ENCODE measurements around the gene RRAS.
"Not testable (repeated sequence)": the region's sequence is repeated elsewhere in the genome, so short reads cannot be mapped to it uniquely, and the experiment has no call there.

Gene RRAS

DNA sequence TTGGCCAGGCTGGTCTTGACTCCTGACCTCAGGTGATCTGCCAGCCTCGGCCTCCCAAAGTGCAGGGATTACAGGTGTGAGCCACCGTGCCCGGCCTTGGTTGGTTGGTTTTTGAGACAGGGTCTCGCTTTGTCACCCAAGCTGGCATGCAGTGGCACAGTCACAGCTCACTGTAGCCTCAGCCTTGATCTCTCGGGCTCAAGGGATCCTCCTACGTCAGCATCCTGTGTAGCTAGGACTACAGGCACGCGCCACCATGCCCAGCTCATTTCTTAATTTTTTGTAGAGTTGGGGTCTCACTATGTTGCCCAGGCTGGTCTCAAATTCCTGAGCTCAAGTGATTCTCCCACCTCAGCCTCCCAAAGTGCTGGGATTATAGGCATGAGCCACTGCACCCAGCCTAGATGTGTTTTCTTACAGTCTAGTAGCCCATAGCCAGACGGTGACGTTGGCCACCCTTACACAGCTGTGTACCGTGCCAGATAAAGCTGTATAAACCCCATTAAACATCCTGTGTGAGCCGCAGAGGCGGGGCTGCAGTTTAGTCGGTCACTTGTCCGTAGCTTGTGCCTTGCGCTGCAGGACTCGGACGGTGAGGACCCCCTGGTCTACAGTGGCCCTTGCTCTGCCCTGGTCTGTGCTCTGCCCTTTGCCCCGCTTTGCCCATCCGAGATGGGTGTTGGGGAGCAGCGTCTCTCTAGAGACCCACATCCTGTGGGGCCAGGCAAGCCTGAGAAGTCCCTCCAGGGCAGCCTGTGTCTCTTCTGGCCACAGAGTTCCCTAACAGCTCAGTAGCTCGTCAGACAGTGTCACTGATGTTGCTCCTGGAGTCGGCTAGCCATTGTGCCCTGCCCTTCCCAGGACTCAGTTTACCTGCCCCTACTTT, 15.9 kb upstream of the RRAS start:
- DNase-seq (ENCODE audit: low read depth, low spot score): no peak

DNA sequence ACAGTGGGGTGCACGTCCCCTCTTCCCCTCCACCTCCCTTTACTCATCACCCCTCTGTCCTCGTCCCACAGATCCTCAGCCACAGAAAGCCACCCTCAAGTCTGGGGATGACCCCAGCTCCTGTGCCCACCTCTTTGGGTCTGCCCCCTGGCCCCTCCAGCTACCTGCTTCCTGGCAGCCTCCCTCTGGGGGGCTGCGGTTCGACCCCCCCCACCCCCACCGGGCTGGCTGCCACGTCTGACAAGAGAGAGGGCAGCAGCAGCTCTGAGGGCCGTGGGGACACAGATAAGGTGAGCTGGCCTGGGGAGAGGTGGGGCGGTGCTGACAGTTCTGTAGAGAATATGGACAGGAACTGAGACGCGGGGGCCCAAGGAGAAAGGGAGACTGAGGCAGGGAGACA, 14.6 kb upstream of the RRAS start:
- no peak for DNase-seq (ENCODE audit: low read depth, low spot score)

DNA sequence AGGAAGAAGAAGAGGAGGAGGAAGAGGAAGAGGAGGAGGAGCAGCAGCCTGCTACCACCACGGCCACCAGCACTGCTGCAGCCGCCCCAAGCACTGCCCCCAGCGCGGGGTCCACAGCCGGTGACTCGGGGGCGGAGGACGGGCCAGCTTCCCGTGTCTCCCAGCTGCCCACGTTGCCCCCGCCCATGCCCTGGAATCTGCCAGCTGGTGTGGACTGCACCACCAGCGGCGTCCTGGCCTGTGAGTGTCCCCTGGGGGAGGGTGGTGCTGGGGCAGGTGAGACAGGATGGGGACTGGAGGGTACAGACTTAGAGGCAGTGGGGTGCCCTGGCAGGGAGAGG, 13.5 kb upstream of the RRAS start:
- DNase-seq (ENCODE audit: low read depth, low spot score): no peak

DNA sequence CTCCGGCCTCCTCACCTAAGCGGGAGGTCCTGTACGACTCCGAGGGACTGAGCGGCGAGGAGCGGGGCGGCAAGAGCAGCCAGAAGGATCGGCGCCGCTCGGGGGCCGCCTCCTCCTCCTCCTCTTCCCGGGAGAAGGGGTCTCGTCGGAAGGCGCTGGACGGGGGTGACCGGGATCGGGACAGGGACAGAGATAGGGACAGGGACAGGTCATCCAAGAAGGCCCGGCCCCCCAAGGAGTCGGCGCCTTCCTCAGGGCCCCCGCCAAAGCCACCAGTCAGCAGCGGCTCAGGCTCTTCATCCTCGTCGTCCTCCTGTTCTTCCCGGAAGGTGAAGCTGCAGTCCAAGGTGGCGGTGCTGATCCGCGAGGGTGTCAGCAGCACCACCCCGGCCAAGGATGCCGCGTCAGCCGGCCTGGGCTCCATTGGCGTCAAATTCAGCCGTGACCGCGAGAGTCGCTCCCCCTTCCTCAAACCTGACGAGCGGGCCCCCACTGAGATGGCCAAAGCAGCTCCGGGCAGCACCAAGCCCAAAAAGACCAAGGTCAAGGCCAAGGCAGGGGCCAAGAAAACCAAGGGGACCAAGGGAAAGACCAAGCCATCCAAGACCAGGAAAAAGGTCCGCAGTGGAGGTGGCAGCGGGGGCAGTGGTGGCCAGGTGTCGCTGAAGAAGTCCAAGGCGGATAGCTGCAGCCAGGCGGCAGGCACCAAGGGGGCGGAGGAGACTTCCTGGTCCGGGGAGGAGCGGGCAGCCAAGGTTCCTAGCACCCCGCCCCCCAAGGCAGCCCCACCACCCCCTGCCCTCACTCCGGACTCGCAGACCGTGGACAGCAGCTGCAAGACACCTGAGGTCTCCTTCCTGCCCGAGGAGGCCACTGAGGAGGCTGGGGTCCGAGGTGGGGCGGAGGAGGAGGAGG, 12.9 kb upstream of the RRAS start:
- DNase-seq (ENCODE audit: low read depth, low spot score): no peak

DNA sequence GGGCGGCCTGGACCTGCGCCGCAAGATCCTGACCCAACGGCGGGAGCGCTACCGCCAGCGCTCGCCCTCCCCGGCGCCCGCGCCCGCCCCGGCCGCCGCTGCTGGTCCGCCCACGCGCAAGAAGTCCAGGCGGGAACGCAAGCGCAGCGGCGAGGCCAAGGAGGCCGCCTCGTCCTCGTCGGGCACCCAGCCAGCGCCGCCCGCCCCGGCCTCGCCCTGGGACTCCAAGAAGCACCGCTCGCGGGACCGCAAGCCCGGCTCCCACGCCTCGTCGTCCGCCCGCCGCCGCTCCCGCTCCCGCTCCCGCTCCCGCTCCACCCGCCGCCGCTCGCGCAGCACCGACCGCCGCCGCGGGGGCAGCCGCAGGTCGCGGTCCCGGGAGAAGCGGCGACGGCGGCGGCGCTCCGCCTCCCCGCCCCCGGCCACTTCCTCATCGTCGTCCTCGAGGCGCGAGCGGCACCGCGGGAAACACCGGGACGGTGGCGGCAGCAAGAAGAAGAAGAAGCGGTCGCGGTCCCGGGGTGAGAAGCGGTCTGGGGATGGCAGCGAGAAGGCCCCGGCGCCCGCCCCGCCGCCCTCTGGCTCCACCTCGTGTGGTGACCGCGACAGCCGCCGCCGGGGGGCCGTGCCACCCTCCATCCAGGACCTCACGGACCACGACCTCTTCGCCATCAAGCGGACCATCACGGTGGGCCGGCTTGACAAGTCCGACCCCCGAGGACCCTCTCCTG, 12.0 kb upstream of the RRAS start:
- no peak for DNase-seq (ENCODE audit: low read depth, low spot score)

DNA sequence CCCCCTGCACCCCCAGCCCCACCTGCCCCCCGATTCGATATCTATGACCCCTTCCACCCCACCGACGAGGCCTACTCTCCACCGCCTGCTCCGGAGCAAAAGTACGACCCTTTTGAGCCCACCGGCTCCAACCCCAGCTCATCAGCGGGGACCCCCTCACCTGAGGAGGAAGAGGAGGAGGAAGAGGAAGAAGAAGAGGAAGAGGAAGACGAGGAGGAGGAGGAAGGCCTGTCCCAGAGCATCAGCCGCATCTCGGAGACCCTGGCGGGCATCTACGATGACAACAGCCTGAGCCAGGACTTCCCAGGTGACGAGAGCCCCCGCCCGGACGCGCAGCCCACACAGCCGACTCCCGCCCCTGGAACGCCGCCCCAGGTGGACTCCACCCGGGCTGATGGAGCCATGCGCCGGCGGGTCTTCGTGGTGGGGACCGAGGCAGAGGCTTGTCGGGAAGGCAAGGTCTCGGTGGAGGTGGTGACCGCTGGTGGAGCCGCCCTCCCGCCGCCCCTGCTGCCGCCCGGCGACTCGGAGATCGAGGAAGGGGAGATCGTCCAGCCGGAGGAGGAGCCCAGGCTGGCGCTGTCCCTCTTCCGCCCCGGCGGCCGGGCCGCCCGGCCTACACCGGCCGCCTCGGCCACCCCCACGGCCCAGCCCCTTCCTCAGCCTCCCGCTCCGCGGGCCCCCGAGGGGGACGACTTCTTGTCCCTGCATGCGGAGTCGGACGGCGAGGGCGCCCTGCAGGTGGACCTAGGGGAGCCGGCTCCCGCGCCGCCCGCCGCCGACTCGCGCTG, 11.3 kb upstream of the RRAS start:
- DNase-seq (ENCODE audit: low read depth, low spot score): no peak

DNA sequence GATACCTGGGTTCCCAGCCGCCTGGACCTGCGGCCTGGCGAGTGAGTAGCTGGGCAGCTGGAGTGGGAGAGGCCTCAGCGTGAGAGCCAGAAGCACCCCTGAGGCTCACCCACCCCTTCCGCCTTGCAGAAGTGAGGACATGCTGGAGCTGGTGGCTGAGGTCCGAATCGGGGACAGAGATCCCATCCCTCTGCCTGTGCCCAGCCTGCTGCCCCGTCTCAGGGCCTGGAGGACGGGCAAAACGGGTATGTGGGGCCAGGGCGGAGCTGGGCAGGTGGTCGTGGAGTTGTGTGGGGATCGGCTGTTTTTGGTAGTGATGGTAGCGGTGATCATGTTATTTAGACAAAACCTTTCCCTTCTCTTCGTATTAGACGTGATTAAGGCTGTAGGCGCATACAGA, 6.6 kb upstream of the RRAS start:
- DNase-seq (ENCODE audit: low read depth, low spot score): no peak

DNA sequence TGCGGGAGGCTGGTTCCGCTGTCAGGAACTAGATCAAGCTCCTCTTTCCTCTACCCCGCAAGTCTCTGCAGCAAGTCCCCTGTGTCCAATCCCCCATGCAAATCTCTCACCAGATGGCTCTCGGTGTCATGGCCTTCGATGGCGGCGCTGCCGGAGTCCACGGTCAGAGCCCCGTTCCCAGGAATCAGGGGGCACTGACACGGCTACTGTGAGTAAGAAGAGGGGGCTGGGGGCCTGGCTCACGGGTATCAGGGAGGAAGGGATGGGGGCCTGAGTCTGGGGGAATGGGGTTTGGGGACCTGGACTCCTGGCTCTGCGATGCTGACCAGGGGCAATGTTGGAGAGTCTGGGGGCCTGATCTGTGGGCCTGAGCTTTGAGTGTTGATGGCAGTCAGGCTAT, 6.1 kb upstream of the RRAS start:
- DNase-seq (ENCODE audit: low read depth, low spot score): no peak

DNA sequence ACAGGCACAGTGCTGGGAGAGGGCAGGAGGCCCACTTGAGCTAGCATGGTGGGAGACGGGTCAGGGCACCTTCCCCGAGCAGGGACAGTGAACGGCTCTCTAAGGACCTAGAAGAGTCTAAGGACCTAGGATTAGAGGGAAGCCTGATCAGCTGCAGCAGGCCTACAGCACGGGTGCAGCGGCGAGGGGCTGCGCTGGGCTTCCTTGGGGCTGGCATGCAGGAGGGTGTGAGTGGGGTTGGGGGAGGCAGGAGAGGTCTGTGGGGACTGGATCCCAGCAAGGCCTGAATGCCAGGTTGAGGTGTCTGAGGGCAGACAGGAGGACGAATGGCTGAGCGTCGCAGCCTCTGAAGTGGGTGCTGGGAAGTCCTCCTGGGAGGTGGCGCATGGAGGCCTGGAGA, 5.6 kb upstream of the RRAS start:
- no peak for DNase-seq (ENCODE audit: low read depth, low spot score)

DNA sequence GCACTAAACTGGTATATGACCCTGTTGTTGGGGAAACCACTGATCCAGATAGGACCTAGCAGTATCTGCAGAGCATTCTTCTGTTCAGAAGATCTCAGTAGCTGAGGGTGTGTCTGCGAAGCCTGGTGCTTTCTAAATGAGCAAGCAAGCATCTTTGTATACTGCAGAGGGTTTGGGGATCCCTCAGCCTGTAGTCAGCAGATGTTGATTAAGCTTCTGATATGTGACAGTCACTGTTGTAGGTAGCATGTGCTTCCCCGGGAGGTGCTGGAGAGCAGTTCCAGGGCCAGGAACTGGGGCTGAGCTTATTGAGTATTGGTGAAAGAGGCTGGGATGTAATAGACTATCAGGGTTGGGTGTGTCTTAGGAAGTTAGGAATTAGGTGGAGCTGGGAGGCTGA, 3.5 kb upstream of the RRAS start:
- DNase-seq (ENCODE audit: low read depth, low spot score): no peak

DNA sequence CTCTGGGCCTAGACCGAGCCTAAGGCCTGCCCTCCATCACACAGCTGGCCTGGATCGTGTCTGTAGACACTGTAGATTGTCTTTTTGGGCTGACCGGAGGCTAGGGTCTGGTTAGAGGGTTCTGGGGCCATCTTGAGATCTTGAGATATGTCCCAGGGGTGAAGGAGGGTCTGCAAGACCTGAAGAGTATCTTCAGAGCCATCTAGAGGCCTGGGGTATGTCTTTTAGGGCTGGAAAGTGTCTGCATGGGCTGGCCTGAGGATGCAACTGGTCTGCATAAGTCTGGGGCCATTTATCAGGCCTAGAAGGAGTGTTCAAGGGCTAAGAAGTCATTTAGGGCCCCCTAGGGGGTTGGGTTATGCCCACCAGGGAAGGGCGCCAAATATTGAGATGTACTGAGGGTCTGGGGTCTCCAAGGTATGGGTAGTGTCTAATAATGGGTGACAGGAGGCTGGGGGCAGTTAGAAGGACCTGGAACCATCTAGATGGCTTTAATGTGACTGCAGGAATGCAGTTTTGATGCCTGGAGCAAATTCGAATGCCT, 2.6 kb upstream of the RRAS start:
- DNase-seq (ENCODE audit: low read depth, low spot score): no peak

DNA sequence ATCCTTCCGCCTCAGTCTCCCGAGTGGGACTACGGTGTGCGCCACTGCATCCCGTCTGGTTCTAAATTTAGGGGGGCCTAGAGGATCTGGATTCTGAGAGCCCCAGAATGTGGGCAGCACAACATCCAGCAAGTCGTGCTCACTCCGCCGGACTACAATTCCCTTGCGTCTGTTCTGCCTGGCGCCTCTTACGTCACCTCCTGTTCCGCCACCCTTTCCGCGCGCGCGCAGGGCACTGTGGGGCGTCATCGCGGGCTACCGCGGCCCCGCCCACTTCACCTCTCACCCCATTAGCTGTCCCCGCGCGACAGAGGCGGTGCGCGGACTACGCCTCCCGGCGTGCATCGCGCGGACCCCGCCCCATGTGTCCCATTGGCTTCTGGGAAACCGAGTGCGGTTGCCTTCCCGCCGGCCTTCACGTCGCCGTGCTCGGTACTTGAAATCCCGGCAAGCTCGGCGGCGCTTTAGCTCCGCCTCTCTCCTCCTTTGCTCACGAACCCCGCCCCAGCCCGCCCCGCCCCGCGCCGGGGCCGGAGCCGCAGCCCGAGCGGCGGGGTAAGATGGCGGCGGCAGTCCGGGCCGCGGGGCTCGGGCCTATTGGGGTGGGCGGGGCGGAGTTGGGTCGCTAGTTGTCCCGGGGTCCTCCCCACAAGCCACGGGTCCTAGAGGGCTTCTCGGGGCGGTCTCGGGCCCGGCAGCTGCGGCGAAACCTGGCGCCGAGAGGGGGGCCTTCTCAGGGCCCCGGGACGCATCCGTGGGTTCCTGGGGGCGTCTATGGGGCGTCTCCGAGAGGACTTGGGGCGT, 1.9 kb upstream of the RRAS start, which contains the start of gene SCAF1:
TSS of gene SCAF1 (plus strand) at position 522 of the 804 bp plus-strand sequence. CDS start 2,818 bp downstream, outside the sequence.
- DNase-seq (ENCODE audit: low read depth, low spot score): peak; percentile 99

DNA sequence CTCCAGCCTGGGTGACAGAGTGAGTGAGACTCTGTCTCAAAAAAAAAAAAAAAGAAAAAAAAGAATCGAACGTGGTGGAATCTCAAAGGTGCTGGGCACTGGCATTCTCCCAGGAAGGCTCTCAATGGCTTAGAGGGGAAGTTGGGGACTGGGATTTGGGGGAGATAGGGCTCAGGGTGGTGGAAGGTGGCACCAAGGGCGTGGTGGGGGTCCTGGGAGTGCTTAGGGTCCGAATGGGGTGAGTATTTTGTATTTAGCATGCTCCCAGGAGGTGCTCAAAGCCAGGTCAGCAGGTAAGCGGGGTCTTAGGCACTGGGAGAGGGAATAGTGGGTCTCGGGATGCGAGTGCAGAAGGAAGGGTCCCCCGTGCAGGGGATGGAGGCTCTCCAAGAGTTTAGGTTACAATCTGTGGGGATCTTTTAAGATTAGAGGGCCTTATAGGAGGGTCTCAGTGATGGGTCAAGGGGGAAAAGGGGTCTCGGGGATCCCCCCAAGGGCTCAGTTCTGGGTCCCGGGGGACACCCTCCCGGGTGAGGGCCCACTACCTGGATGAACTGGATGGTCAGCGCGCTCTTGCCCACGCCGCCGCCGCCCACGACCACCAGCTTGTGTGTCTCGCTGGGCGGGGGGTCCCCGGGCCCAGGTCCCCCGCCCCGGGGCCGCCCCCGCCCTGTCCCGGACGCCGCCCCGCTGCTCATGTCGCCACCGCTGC, 386 bp downstream of the RRAS start:
- DNase-seq (ENCODE audit: low read depth, low spot score): no peak

DNA sequence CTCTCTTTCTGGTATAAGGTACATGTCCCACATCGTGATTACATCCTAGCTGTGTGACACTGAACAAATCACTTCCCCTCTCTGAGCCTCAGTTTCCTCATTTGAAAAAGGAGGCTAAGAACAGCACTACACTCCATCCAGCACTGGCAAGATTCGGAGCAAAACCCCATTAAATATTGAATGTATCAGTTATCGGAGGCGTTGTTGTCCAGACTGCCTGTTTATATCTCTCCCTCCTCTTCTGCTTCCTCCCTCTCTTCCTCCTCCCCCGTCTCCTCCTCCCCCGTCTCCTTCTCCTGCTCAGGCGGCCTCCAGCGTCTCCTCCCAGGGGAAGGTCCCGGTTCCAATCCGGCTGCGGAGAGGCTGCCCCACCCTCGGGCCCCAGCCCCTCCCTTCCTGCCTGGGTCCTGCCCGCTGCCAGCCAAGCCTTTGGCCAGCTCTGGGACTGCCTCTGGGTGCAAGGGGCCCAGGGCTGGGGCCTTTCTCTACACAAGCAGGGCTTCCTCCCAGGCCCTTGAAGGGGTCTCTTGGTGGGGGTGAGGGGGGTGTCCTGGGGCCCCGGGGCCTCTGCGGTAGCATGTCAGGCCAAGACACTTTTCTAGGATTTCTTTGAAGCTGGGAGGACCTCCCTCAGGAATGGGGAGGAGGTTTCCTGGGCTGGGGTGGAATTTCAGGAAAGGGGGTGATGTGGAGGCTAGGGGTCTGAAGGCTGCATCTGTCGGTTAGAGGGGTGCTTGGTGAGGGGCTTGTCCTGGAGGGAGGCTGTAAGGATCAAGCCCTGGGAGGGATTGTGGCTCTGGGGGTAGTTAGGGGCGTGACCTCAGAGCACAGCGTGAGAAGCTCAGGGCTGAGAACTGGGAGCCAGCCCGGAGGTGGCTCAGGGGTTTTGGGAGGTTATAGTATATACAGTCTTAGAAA, 1.9 kb downstream of the RRAS start:
- DNase-seq (ENCODE audit: low read depth, low spot score): no peak

DNA sequence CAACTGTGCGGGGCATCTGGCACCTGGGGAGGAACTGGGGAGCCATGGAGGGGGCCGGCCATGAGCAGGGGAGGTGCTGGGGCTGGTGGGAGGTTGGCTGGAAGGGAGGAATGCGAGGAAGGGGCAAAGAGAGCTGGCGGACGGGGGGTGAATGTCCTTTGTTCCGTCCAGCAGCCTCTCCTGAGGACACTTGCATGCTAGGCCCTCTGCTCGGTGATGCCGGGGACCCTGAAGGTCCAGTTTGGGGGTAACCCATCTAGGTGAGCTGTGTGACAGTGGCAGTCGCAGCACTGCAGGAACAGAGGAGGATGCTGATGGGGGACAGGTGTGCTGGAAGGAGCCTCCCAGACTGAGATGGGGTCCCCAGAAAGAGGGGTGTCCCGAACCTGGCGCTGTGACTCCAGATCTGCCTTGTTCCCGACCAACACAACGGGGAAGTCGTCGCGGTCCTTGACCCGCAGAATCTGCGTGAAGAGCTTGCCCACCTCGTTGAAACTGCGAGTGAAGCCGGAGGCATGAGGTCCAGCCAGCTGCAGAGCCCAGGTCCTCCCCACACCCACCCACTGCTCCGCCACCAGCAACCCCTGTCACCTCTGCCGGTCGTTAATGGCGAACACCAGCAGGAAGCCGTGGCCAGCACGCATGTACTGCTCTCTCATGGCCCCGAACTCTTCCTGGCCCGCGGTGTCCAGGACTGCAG, 3.6 kb downstream of the RRAS start:
- no peak for DNase-seq (ENCODE audit: low read depth, low spot score)

DNA sequence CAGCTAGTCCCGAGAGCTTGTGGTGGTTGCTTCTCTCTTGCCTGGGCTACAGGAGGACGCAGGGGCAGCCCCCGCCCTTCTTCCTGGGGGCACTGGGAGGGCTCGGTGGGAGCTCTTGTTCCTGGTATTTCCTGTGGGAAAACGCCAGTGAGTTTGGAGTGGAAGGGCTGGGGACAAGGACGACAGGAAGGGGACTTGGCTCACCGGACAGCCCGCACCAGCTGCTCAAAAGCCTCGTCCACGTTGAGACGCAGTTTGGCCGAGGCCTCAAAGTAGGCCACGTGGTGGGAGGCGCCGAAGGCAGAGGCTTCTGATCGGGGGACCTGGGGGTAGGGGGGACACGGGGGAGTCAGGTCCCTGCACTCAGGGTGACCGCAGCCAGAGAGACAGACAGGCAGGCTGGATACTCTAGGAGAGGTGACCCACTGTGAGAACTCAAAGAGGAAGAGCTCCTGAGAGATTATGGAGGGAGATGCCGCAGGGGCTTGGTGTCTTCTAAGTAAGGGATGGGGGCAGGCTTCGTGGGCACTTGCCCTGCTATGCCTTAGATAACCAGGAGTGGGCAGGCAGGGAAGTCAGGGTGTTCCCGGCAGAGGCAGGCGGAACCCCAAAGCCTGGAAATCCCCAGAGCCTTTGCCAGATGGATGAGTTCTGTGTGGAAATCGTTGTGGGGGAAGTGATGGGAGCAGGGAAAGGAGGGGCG, 4.3 kb downstream of the RRAS start:
- no peak for DNase-seq (ENCODE audit: low read depth, low spot score)

DNA sequence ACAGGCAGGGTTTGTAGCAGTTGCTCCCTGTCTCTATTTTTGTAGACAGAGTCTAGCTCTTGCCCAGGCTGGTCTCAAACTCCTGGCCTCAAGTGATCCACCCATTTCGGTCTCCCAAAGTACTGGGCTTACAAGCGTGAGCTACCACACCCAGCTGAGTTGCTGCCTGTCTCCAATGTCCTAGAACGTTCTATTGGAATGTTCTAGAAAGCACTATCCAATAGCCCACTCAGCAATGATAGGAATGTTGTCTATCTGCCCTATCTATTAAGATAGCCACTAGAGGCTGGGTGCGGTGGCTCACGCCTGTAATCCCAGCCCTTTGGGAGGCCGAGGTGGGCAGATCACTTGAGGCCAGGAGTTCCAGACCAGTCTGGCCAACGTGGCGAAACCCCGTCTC, 6.7 kb downstream of the RRAS start:
- not testable (repeated sequence) for DNase-seq (ENCODE audit: low read depth, low spot score)
